Right lobe of liver (tissue), 6 donors: ENCODE measurements around the gene PKIG. TPM values are rescaled to one million over a fixed set of nuclear protein-coding genes. Genes with fewer than 3 reads are reported as not detected.

Experiments used
- ATAC-seq, 4 donors: fragments of 200-7000 bp; cut with Tn5 transposase; one replicate each; pipeline ENCODE4 v1.9.1; 2020; ENCODE audit warnings: mild to moderate bottlenecking in 4 of 4, moderate library complexity in 4 of 4
- DNase-seq, 3 donors: peaks; one replicate each; pipeline ENCODE4 v3.0.0-alpha.2; 2020
- H3K27ac ChIP-seq, 3 donors: fragments of 200-600 bp; one replicate each; pipeline ENCODE4 v1.8.0; 2022
- H3K27me3 ChIP-seq, 2 donors: fragments of 200-600 bp; one replicate each; pipeline ENCODE4 v1.8.0; 2022
- H3K36me3 ChIP-seq, 4 donors: fragments of 200-600 bp; sonication (generic) in 1 of 4; one replicate each; pipeline versions ENCODE4 v1.5.1 to v1.8.0; 2017 to 2022; ENCODE audit warnings: control low read depth in 1 of 4
- H3K4me1 ChIP-seq, 4 donors: fragments of 200-600 bp; sonication (generic) in 1 of 4; one replicate each; pipeline versions ENCODE4 v1.5.1 to v1.8.0; 2017 to 2022; ENCODE audit warnings: control low read depth in 1 of 4
- H3K4me3 ChIP-seq, 3 donors: fragments of 200-600 bp; one replicate each; pipeline ENCODE4 v1.8.0; 2022
- H3K9me3 ChIP-seq, 4 donors: fragments of 200-600 bp; sonication (generic) in 1 of 4; one replicate each; pipeline versions ENCODE4 v1.5.1 to v1.8.0; 2017 to 2022; ENCODE audit warnings: control low read depth in 1 of 4
- CTCF ChIP-seq, 4 donors: fragments of 200-600 bp in 3 of 4; fragments of 450-650 bp in 1 of 4; IDR thresholded peaks; one replicate each; pipeline versions ENCODE4 v1.5.1 to v1.8.0; 2016 to 2022; ENCODE audit warnings: antibody characterized with exemption in 4 of 4, mild to moderate bottlenecking in 2 of 4
- POLR2A ChIP-seq: fragments of 450-650 bp; IDR thresholded peaks from one replicate; pipeline ENCODE4 v1.6.1; 2017; ENCODE audit warnings: antibody characterized with exemption, mild to moderate bottlenecking
- WGBS: methylation state at CpG from one replicate; pipeline ENCODE4 v1.1.6; 2018; ENCODE audit warnings: low coverage, low lambda C conversion rate; ENCODE audit not compliant: insufficient coverage; ENCODE audit errors: missing lambda C conversion rate; 5-methylcytosine and 5-hydroxymethylcytosine counted together
- intact Hi-C, 2 donors: fragments of 100-400 bp; cut with DNase I; formaldehyde crosslinking; loops; one replicate each; pipeline versions ENCODE4 v1.11.2 to v1.14.1; 2022
- total RNA-seq, 6 experiments: library from RNA; depleted of rRNA in 2 of 6; stranded (reverse); fragments of >200 nt in 2 of 6; fragmentation: NEBNext Ultra II Directional in 3 of 6; extraction: Animal tissue kit (Norgen Biotek cat#: 25700) in 3 of 6; gene quantifications; one replicate each; pipeline versions ENCODE4 v1.1.0 to v1.2.4, GENCODE V29; 2016 to 2023
- donor health status: DM: no; HTN: yes; CAD: no.
- donor health status: DM: no; HTN: no; CAD: no.
- donor health status: DM: no; HTN: no; CAD: no.
- donor health status: DM: no; HTN: yes; CAD: no.
- donor health status: DM: no; HTN: yes; CAD: no.

The PKIG gene
- total RNA-seq, 6 experiments from 2014 or later: 11.7 to 31.7 (median 21.8) TPM

GRCh38 chr20:44579313-44580081 is 2.9 kb upstream of the PKIG start:
- Histone ChIP-seq H3K4me3 (no peak overlapping the region), H3K36me3 (no peaks in the 10 kb centered on the region), H3K9me3 (no peaks in the 10 kb centered on the region), H3K27ac (no peak overlapping the region), H3K4me1 (no peaks in the 10 kb centered on the region), H3K27me3 (no peaks in the 10 kb centered on the region)
- DNase-seq (no peak), ATAC-seq (no peak)
- 73% methylated on average over 8 of the region's 8 CpGs for WGBS
- intact Hi-C loops: no loop called here
- TF ChIP-seq POLR2A: no peak
- TF ChIP-seq CTCF (IDR thresholded peaks at IDR 0.05): no peak

- no peak for TF ChIP-seq CTCF (IDR thresholded peaks at IDR 0.05)
- no peak for TF ChIP-seq POLR2A
- Histone ChIP-seq H3K4me1 (no peaks in the 10 kb centered on the region), H3K9me3 (no peaks in the 10 kb centered on the region), H3K27me3 (no peaks in the 10 kb centered on the region), H3K27ac (no peak overlapping the region), H3K4me3 (no peak overlapping the region), H3K36me3 (no peaks in the 10 kb centered on the region)
- DNase-seq (no peak), ATAC-seq (no peak)
- 74% methylated on average over 9 of the region's 9 CpGs for WGBS
- intact Hi-C loops: no loop called here
These were observed 1.7 kb upstream of the PKIG start for GRCh38 chr20:44580581-44581268.

GRCh38 chr20:44581515-44581914 is 864 bp upstream of the PKIG start:
- ATAC-seq (no peak), DNase-seq (no peak)
- TF ChIP-seq CTCF (IDR thresholded peaks at IDR 0.05): no peak
- TF ChIP-seq POLR2A: no peak
- 100% methylated on average over 1 of the region's 1 CpG for WGBS
- Histone ChIP-seq H3K27me3 (no peaks in the 10 kb centered on the region), H3K27ac (peak overlapping the region in 2 of 3 donors; percentile 53 to 58), H3K4me1 (no peaks in the 10 kb centered on the region), H3K36me3 (no peaks in the 10 kb centered on the region), H3K4me3 (no peak overlapping the region), H3K9me3 (no peaks in the 10 kb centered on the region)
- intact Hi-C loops: no loop called here

- ATAC-seq (no peak), DNase-seq (no peak)
- Histone ChIP-seq H3K4me3 (no peak overlapping the region), H3K36me3 (no peaks in the 10 kb centered on the region), H3K27ac (peak overlapping the region in 2 of 3 donors; percentile 14 to 53), H3K9me3 (no peaks in the 10 kb centered on the region), H3K4me1 (no peaks in the 10 kb centered on the region), H3K27me3 (no peaks in the 10 kb centered on the region)
- WGBS: 64% methylated on average over 1 of the region's 1 CpG
- no peak for TF ChIP-seq CTCF (IDR thresholded peaks at IDR 0.05)
- TF ChIP-seq POLR2A: no peak
- intact Hi-C loops: no loop called here
These were observed 778 bp downstream of the PKIG start for GRCh38 chr20:44583157-44583556.
